GM18499 (cell line): ENCODE data around the gene PRSS21.
A peak's percentile ranks its signal among the peaks of the same experiment; 100 is the strongest.

Source experiments
- ATAC-seq: cut with Tn5 transposase; IDR thresholded peaks from one replicate; pipeline ENCODE4 v1.9.1; 2021; ENCODE audit warnings: moderate number of reproducible peaks; ENCODE audit not compliant: insufficient read depth, unreplicated experiment

The PRSS21 gene, protein sequence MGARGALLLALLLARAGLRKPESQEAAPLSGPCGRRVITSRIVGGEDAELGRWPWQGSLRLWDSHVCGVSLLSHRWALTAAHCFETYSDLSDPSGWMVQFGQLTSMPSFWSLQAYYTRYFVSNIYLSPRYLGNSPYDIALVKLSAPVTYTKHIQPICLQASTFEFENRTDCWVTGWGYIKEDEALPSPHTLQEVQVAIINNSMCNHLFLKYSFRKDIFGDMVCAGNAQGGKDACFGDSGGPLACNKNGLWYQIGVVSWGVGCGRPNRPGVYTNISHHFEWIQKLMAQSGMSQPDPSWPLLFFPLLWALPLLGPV

DNA sequence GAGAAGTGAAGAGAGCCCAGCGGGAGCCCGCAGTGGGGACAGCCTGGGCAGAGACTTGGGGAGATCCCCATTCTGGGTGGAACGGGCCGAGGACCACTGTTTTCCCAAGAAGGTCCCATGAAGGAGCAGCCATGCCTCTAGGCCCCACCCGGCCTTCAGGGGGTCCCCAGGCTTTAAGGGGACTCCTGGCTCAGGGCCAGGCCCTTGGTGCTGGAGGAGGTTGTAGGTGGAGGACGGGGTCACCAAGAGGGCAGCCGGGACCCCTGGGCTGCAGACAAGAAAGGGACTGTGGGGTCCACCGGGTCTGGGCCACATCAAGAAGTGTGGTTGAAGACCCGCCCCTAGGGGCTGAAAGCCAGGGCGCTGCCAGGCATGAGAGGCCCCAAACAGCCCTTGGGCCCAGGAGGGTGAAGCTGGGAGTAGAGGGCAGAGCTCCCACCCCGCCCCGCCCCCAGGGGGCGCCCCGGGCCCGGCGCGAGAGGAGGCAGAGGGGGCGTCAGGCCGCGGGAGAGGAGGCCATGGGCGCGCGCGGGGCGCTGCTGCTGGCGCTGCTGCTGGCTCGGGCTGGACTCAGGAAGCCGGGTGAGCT lies at the start of gene PRSS21:
PRSS21 (plus strand) TSS at position 487 of the 589 bp plus-strand sequence; CDS start at position 519, 32 bp downstream.
- no peak for ATAC-seq

DNA sequence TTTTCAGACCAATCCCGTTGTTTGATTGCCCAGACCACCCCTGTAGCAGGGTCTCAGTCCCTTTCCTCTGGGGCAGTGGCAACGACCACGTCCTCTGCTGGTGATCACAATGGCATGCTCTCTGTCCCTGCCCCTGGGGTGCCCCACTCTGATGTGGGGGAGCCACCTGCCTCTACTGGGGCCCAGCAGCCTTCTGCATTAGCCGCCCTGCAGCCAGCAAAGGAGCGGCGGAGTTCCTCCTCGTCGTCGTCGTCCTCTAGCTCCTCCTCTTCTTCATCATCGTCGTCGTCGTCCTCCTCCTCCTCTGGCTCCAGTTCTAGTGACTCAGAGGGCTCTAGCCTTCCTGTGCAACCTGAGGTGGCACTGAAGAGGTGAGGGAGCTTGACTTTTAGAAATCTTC lies 49.1 kb upstream of the PRSS21 start:
- ATAC-seq, result no peak

DNA sequence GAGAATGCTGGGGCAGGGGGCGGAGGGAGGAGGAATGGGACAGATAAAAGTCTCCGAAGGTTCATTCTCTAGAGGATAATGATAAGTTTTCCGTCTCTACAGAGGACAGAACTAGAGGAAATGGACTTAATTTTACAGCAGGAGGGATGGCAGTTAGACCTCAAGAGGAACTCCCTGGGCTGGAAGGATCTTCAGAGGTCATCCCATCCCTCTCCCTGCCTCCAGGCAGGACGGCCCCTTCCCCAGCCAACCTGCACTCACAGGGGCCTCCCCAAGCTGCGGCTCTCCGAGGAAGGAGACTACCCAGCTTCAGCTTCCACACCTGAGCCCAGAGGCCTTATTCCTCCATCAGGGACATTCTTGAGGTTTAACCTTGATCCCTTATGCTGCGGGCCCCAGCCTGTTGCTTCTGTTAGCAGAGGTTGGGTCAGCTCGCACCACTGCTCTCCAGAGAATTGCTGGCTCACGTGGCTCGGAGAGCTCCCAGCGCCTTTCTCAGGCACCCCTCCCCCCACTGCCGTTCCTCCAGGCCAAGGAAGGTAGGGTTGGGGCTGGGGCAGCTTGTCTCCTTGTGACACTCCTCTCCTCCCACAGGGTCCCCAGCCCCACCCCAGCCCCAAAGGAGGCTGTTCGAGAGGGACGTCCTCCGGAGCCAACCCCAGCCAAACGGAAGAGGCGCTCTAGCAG lies 48.5 kb upstream of the PRSS21 start:
- ATAC-seq, result no peak

DNA sequence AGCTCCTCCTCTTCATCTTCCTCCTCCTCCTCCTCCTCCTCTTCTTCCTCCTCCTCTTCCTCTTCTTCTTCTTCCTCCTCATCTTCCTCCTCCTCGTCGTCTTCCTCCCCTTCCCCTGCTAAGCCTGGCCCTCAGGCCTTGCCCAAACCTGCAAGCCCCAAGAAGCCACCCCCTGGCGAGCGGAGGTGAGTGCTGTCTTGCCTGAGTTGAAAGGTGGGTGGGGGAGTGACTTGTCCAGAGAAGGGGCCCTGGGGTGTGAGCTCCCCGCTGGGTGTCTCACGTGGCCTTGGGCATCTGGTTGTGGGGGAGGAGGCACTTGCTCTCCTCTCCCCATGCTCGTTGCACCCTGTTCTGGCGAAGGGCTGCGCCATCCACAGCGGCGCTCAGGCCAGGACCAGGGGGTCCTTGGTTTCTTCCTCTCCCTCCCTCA lies 47.9 kb upstream of the PRSS21 start:
- ATAC-seq, result no peak

DNA sequence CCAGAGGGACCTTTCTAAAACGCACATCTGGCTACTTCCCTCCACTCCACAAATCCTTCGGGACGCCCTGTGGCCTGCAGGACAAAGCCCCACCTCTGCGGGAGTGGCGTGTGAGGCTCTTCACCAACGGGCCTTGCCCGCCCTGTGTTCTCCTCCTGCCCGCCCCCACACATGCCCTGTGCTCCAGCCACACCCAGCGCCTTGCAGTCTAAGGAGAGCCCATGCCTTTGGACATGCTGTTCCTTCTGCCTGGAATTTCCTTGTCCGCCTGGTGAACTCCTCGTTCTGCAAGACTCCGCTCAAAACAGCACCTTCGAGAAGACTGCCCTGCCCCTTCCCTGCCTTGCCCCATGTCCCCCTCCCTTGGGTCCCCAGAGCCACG lies 47.4 kb upstream of the PRSS21 start:
- ATAC-seq, result no peak

DNA sequence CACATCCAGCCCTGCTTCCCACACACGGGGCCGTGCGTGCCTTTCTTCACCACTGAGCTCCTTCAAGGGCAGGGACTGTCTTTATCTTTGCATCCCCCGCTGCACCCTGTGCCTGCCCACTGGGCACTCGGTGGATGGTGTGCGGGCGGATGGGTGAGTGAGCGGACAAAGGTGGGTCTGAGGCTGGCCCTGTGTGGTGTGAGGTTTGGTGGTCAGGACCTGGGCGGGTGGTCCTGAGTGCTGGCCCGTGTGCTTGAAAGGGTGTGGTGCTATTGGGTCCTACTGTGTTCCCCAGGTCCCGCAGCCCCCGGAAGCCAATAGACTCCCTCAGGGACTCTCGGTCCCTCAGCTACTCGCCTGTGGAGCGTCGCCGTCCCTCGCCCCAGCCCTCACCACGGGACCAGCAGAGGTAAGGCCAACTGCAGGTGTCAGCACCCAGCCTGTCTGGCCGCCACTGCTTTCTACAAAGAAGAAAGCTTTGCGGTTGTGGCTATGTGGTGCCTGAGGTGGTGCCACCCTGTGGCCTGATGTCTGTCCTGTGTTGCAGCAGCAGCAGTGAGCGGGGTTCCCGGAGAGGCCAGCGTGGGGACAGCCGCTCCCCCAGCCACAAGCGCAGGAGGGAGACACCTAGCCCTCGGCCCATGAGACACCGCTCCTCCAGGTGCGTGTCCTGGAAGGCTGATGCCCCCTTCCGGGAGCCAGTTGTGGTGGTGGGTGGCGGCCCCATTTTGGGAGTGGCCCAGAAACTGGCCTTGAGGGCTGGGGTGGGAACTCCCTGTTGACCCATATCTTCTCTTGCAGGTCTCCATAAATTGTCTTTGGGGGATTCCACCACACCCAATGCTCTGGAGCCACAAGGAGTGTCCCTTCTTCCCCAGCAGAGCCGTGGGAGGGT lies 46.7 kb upstream of the PRSS21 start:
- ATAC-seq, result no peak

DNA sequence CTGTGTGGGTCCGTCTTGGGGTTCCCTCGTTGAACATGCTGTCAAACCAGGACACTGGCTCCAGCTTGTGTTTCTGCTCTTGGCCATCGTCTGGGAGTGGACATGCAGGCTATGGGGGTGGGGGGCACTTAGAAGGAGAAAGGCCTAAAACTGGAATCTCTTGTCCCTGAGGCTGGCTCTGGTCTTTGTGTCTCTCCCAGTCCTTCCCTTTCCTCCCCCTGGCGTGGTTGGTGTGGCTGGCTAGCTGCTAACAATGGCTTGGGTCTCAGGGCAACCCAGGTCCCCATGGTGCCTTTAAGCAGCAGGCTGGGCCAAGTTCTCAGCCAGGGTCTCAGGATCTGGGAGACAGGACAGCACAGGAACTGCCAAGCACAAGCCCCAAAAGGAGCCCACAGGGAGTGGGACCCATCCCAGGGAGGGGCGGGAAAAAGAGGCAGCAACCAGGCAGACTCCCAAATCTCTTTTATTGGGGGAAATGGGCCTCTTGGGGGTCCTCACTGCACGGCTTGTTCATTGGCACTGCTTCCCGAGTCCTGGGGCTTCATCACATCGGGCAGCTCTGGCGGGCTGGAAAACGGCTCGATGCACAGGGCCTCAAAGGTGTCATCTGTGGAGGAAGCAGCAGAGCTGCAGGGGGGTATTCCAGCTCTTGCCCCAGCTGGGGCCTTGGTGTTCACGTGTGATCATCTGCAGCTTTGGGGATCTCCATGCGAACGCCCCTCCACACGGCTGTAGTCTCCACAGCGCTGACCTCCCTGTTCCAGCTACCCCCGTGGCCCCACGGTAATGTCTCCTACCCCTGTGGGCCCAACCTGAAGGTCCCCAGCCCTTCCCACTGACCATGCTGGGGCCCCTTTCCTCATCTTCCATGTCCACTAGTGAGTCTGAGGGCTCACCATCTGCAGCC lies 45.3 kb upstream of the PRSS21 start:
- ATAC-seq, result no peak

DNA sequence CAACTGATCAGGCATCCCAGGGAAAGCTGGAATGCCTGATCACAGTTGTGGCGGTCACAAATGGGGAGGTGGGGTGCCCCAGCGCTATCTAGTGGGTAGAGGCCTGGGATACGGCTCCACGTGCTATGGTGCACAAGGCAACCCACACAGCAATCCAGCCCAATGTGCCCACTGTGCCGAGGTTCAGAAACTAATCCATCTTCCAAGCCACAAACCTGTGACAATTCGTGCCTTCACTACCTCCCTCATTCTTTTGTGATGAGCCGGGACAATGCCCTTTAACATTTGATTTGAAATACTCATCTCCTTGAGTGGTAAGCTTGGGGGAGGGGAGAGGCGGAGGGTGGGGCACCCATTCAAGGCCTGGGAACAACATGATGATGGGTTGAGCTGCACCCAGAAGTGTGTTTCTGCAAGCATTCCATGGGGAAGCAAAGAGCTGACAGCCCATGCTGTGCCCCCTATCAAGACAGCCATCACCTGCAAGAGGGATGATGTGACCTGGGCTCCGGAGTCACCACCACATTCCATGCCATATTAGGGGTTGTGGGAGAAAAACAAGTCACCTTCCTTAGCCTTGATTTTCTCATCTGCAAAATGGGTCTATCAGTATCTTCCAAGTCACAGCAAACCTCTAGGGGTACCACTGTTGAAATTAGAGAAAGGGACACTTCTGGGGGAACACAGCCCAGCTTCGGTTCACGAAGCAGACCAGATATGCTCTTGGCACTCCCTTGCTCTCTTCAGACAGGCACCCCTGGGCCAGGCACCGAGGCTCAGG lies 43.7 kb upstream of the PRSS21 start:
- ATAC-seq, result no peak

DNA sequence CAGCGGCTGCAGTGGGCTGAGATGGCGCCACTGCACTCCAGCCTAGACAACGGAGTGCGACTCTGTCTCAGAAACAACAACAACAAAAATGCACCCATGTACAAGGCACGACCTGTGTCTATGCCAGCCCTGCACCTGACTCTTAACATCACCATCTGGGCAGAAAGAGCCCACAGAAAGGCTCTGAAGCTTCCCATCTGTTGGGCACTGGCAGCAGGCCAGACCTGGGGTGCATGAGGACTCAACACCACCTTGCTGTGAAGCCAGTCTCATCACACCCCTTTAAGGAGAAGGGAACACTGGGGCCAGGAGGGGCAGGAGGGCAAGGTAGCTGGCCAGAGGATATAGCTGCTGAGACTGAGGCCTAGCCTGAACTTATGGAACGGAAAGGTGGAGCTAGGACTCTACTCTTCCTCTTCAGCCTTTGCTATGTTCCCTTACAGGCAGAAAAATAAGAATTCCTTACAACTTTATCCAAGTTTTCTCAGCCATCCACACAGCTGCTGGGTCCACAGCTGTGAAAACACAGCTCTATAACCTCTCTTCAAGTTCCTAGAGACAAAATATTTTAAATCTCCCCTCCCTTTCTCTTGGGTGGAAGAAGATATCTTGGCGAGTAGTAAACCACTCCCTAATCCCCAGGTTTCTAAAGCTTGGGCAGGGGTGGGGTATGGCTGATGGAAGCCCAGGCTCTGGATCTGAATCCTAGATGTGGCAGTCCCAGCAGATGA lies 42.7 kb upstream of the PRSS21 start:
- no peak for ATAC-seq

DNA sequence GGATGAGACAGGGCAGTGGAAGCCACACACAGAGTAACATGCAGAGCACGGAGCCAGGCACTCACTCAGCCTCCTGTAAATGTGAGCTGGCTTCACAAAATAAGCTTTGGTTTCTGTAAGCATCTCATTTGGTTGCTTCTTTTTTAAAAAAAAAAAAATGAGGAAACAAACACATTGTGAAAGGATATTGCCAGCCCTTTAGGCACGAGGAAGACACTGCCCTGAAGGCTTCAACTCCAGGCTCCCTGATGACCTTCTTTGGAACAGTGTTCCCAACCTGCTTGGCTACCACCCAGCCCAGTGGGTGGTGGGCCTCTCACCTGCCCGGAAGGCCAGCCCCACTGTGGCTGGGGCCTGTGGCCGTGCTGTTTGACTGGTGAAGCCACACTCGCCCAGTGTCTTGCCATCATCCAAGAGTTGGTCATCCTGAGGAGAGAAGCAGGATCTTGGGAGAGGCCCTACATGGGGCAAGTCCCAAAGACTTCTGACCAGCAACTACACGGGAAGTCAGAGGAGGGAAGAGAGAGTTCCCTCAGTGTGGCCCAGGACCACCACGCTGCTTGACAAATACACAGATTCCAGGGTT lies 41.8 kb upstream of the PRSS21 start:
- ATAC-seq, result no peak

DNA sequence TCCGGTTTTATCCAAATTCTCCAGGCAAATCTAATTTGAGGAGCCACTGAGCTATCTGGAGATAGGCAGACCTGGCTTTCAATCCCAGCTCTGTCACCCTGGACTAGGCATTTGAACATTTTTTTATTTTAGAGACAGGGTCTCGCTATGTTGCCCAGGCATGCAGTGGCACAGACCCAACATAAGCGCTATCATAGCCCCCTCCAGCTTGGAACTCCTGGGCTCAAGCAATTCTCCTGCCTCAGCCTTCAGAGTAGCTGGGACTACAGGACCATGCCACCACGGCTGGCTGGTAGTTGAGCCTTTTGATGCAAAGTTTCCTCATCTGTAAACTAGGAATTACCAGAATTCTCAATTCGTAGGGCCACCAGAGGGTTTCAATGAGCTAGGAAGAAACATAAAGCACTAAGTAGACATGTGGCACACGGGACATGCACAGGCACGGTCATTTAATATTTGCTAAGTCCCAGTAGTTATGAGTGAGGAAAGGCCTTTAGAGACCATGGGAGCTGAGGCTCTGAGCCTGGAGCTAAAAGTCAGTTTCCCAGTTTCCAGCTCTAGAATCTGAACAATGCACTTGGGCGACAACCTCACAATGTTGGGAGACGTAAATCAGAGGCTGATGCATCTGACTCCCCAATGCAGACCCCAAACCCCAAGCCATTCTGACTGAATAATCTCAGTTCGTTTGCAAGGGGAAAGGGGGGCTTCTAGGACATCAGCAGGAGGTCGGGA lies 41.1 kb upstream of the PRSS21 start:
- ATAC-seq, result no peak

DNA sequence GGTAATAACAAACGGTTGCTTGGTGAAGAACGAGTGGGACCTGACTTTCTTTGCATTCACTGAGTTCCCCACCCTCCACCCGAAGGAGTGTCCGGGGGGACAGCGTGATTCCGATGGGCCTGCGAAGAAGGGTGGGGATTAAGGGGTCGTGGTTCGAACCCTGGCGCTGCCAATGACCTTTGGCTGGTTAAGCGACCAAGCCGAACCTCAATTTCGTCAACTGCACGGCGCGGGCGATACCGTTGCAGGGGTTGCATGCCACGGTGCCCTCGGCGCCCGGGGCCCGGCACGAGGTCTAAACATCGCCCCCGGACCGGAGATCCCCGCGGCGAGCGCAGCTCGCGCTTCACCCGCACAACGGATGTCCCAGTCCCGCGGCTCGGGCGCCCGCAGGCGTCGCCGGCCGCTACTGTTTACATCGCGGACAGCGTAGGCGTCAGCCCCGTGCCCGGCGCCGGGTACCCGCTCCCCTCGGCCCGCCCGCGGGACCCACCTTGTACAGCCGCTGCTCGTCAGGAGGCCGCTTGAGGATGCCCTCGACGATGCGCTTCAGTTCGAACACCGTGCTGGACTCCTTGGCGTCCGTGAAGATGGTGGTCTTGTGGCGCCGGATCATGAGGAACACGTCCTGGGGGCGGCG lies 40.4 kb upstream of the PRSS21 start:
- peak; percentile 9 for ATAC-seq

DNA sequence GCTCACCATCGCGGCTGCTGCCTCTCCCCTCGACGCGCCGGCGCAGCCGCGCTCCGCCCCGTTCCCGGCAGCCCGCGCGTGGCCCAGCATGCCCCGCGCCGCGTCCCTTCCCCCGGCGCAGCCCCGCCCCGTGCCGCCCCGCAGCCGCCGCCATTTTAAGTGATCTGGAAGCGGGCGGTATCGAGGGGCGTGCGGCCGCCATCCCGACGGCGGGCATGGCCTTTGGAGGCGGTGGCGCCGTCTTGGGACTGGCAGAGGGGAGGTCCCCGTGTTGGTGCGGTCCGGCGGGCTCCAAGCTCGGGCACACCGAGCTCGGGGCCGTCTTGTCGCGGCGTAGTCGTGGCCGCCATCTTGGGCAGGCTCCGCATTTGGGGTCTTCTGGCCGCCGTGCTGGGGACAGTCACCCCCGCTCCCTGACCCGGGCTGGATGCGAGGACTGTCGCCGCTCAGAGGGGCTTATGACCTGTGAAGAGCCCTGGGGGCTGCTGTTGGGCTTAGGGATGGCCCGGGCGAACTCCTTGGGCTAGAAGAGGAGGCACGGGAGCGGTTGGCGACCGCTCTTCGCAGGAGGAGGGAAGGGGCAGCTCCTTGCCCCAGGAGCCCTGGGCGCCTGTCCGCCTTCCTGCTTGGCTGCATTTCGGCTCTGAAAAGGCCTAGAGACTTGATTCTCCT lies 39.7 kb upstream of the PRSS21 start, which contains the start of gene ELOB:
ELOB (minus strand) TSS at position 50 of the 672 bp plus-strand sequence; CDS start at position 9, 41 bp downstream.
- ATAC-seq, result peak; percentile 38

DNA sequence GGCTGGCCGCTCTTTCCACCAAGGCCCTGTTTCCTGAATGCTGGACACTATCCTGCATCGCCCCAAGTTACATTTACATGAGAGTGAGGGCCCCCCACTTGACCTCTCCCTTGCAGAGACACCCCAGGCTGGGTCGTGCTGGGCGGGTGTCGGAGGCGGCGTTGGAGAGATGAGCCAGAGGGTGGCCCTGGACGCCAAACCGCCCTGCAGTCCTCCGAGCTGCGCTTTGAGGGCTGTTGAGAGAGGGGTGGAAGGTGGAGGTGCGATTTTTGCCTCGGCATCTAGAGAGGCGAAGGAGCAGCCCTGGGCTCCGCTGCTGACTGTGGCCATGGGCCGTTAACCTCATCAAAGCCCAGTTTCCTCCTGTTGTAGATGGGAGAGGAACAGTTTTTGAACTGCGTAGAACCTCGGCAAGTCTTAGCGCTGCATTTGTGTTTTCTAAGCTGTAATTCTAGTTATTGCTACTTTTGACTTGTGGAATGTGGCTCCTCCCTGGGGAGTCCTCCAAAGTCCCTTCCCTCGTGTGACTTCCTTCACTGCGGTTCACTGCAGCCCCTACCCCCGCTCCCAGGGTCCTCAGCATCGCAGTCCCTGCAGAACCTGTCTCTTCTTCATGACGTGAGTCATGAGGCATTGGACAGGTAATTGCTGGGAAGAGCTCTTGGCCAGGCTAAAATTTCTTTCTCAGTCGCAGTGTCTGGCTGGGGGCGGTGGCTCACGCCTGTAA lies 39.0 kb upstream of the PRSS21 start:
- ATAC-seq, result peak; percentile 10

DNA sequence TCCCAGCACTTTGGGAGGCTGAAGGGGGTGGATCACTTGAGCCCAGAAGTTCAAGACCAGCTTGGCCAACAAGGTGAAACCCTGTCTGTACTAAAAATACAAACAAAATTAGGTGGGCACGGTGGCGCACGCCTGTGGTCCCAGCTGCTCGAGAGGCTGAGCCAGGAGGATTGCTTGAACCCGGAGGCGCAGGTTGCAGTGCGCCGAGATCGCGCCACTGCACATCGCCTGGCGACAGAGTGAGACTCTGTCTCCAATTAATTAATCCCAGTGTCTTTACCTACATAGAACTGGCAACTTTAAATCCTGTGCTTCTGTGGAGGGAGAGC lies 38.4 kb upstream of the PRSS21 start:
- ATAC-seq, result no peak
